GM19035 (cell line): ENCODE measurements around the gene CACNA1C.

ENCODE experiments used
- ATAC-seq: cut with Tn5 transposase; IDR thresholded peaks from one replicate; pipeline ENCODE4 v1.9.1; 2021; ENCODE audit not compliant: unreplicated experiment

Gene CACNA1C

DNA sequence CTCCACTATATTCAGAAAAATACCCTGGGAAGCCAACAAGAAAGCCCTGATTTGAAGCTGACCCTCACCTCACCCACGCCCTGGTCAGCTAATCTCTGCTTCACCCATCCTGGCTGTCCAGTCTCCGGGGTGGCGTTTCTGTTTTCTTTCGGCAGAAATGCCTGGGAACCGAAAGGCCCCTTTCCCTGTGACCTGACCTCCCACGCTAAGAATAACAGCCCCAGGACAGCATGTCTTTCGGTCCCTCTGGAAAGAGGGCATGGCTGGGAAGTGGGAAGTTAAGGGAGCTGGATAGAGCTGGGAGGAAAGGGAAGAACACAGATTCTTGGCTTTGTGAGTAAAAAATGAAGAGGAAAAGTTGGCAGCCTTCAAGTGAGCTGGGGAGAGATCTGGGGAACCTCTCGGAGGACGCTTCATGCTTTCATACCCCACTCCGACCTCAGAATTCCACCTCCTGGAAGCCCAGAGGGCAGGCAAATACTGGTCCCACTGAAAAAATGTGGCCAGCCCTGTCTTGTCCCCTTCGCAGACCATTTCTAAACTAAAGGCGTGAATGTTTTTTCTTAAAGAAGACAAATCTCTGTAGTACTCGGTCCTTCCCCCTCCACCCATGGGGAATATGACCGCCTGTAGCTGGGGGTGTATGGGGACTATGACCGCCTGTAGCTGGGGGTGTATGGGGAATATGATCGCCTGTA lies 579.0 kb downstream of the CACNA1C start:
- ATAC-seq = no peak

DNA sequence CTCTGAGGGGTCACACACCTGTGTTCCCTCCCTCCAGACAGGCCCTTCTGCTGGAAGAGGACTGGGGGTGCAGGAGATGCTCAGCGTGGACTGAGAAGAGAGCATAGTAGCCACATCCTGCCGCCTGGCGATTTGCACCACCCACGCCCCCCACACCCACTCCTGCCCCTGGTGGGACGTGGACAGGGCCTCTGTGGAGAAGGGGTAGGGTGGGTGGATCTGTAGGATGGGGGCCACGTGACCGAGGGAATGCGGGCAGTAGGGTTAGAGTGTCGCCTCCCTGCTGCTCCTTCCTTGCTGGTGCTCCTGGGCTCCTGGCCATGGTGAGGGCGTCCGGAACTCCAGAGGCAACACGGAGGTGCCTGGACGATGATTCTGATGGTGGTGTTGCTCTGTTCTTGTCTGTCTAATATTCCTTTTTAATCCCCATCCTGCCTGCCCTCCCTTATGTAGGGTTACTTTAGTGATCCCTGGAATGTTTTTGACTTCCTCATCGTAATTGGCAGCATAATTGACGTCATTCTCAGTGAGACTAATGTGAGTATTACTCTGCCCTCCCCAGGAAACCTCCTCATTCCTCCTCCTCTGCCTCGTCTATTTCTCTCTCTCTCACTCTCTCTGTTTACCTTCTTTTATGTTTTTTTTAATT lies 580.5 kb downstream of the CACNA1C start:
- no peak for ATAC-seq

DNA sequence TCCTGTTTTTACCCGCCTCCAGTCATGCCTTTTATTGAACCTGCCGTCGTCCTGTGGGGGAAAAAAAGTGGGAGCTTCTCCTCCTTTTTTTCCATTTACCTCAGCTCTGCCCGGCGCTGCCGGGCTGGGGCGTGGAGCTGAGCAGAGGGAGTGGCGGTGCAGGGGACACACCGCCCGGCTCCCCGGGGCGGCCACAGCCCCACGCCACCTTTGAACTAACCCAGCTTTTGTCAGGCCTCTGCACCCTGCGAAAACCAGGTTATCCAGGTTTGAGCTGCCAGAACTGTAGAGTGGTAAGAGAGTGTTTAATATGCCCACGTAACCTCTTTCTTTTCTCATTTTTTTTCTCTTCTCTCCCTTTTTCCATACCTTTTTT lies 581.0 kb downstream of the CACNA1C start:
- no peak for ATAC-seq

DNA sequence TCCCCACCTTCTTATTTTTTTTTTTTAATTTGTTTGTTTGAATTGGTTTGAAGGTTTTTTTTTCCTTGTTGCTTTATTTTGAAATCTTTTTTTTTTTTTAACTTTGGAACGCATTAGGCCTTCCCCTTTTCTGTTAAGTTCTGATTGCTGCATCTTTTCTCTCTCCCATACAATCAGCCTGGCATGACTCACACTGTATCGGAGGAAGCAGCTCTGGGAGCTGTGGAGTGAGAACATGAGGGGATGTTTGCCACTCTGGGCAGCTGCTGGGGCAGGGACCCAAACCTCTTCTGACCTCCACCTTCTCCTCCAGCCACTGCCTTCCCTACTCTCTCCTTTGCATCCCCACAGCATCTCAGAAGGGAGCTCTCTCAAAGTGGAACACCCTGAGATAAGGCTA lies 581.7 kb downstream of the CACNA1C start:
- ATAC-seq = no peak

DNA sequence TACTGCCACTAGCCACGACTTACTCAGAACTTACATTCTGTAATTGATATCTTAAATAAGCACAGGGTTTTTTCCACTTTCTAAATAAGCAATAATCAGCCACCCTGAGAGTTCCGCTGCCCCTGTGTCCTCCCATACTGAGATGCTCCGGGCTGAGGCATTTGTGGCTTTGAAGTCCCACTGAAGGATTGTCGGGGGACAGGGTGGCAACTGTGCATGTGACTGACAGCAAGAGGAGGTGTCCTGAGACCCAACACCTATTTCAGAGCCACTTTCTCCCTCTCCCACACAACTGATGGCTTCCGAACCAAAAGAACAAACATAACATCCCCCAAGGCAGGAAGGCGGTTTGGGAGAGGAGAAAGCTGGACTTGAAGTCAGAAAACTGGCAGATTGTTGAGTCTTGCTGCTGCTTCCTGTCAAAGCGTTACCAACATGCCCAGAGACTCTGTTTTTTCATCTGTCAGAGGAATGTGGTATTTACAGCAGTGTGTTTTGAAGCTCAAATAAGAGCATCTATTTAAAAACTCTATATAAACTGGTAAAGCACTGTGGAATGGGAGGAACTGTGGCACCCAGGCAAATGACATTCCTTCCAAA lies 584.1 kb downstream of the CACNA1C start:
- no peak for ATAC-seq

DNA sequence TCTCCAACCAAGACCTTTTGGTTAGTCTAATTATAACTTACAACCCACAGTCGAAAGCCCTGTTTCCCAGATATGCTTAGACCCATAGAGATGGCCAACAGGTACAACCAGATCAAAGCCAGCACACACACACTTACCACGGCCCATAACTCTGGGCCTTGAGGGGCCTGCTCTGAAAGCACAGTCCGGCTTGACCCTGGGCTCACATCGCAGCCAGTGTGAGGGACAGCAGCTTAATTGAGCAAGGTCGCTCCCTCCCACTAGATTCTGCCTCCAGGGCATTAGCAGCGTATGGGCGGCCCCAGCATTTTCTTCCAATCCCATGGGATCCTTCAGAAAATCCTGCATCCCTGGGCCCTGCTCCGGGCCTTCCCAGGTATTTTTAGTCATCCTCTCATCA lies 584.6 kb downstream of the CACNA1C start:
- ATAC-seq = no peak

DNA sequence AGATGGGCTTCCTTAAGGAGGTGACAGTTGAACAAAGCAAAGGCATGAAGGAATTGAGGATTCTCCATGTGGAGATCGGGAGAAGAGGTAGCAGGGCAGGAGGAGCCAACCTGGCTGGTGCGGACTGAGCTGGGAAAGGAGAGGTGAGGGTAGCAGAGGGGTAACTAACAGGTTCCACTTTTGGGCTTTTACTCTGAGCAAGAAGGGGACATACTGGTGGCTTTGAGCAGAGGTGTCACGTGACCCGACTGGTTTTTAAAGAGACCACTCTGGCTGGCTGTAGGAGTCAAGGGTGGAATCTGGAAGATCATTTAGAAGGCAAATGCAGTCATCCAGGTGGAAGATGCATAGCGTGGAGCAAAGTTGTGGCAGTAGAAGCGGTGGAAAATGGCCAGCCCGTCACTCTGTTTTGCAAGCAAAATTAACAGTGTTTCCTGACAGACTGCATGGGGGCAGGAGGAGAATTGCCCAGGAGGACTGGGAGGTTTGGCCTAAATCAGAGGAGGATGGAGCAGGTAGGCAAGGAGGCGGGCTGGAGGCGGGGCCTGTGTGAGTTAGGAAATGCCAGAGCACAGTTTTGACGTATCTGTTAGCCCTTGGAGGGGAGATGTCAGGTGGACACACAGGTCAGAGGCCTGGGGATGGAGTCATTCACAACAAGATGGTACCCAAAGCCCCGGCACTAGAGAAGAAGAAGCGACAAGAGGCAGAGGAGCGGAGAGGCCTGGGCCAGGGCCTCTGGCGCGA lies 585.7 kb downstream of the CACNA1C start:
- ATAC-seq = no peak

DNA sequence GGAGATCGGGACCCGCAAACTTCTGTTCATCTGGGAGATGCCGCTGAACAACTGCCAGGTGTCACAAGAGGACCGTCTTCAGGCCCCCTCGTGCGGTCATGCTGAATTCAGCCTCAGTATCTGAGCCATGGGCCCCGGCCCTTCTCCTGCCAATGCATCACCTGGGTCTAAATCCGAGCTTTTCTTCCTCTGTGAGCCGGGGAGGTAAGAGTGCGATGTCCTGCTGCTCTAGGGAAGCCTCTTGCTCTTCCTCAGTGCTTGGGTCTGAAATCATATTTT lies 586.2 kb downstream of the CACNA1C start:
- ATAC-seq = no peak

DNA sequence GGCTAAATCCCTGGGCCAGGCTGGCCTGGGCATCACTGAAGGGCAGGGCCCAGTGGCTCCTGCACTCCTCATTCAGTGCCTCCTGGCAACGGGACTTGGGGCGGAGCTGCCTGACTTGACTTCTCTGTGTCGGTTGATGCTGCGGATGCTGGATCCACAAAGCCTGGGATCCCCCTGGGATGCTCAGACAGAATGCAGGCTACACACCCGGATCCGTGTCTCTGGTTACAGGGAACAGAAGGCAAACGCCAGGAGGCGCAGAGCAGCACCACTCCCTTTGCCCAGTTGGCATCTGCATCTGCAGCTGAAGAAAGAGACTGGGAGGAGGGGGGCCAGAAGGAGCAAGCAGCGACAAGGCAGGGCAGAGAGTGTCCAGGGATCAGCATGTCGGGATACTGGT lies 587.5 kb downstream of the CACNA1C start:
- no peak for ATAC-seq

DNA sequence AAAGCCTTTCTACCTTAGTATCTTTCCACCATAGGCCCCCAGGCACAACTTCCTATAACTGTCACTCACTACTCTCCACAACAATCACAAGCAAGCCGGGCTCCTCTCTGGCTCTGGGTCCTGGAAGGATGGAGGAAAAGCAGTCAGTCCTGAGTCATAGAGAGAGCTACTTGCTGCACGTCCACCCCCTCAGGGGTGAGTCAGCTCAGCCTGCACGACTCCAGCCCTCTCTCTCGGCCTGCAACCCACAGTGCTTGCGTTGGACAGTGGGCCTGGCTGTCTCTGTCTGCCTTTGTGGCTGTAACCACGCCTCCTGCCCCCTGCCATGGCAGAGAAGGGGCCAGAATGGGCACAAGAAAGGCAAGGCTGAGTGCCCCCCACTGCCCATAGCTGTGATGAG lies 587.9 kb downstream of the CACNA1C start:
- ATAC-seq = no peak

DNA sequence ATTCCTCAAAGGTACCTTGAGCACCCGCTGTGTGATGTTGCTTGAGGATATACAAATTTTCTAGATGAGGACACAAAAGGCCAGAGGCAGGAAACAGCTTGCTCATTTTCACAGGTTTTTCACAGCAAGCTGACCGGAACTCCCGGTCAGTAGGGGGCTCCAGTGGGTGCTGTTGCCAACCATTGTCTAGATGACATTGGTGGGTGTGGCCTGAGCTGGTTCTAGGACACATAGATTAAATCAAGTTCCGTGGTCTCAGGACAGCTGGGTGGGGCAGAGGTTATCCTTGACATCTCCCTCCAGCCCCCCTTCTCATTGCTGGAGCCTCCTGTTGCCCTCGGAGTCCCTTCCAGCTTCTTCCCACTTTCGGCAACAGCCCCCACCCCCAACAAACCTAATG lies 588.4 kb downstream of the CACNA1C start:
- ATAC-seq = no peak

DNA sequence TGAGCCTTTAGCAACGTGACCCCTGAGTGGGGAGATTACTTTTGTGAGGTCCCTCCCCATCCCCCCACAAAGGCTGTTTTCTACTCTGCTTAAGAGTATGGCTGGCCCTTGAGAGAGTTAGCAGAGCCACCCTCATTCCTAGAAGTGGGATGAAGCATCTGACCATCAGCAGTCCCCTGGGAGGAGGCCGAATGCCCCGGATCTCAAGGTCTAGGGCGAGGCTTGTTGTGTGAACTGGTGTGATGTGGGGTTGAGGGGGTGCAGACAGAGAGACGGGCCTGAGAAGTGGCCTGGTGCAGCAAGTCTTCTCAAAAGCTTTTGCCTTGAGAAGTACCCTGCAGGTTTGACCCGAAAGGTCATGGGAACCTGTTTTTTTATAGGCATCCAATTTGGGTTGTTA lies 589.0 kb downstream of the CACNA1C start:
- ATAC-seq = no peak

DNA sequence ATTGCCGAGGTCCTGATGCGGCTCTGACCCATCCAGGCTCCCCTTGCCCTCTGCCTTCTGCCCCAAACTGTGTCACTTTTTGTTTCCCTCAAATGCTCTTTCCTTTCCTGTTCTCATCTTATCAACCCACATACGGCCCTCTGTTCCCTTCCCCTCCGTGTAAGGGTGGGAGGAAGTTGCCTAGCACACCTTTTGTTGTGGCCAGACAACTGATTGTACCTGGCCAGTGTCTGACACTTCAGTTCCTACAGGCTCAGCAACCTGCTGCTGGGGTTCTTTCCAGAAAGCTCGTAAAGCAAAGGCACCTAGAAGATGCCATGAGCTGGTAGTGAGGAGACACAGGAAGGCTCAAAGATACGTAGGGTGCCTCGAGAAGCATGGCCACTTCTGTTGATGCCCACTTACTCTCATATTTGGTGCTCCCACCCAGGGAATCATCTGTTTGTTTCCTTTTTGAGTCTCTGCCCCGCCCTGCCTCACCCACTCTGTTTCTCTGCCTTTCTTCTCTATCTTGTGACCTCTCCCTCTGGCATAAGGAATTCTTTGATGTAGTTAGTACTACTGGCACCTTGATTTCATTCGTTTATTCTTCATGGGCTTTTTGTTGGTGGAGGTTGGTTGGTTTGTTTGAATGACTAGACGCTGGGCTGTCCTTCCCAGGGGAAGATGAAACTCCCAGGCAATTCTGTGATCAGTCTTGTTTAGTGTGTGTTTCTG lies 589.5 kb downstream of the CACNA1C start:
- ATAC-seq = no peak

DNA sequence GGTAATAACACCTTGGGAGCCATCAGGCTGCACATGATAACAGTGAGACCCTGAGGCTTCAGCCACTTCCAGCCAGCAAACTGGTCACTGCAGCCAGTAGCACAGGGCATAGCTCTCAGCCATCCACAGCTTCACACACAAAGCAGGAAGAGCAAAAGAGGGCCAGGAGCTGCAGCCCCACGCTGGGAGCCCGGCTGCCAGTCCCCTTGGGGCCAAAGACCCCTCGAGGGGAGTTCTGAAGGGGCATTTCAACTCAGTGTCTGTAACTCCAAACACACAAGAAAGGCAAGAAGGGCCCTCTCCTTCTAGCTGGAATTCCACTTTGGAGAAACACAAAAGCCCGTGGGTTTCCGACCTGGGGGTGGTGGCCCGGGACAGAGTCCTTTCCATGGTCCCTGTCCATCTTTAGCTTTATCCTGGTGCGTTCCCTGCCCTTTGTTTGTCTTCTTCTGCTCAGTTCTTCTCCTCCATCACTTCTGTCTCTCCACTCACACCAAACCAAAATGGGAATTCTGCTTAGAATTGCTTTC lies 590.2 kb downstream of the CACNA1C start:
- ATAC-seq = no peak

DNA sequence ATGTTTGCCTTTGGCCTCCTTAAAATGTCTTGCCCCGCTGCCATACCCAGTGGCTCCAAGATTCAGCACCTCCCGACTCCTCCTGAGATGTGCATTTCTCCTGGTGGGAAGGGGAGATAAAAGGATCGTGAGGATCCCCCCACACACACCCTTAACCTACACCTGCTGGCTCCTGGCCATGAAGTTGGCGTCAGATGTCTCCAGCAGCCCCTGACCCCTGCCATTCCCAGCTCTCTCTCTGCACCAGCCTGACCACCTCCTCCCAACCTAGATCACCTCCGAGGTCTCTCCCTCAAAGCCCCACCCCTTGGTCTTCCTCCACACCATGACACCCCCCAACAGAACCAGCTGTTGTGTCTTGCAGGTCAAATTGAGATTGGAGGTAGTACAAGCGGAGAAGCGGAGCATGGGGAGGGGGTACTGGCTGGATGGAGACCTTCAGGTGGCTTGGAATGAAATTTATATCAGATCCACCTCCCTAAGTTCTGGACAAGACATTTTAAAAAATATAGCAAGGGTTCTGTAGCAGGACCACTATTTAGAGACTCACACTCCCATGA lies 590.9 kb downstream of the CACNA1C start:
- ATAC-seq = no peak

DNA sequence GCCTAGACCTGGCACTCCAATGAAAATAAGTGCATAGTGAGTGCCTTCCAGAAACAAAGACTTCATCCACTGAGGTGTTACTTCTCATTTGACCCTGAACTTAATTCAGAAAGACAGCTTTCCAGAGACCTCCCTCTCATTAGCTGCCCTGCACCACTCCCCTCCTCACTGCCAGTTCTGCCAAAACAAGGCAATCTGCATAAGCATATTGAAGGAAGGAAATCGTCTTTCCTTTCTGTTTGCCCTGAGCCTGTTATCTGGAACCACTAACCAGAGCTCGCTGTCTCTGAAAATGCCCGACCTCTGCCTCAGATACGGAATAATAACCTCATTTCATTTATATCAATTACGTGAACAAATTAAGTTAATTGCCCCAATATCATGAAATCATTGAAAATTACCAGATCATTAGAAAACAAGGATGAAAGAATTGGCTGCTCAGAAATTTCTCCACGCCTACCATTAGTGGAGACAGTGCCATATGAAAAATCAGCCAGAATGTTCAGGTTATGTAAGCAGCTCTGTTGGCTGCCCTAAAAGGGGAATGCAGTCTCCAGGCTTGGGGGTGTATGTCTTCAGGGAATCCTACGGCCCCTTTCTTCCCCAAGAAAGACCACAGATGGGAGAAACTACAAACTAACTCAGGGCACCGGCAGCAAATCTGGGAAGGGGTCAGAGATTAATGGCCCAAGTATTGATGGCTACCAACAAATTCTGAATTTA lies 592.1 kb downstream of the CACNA1C start:
- ATAC-seq = no peak

DNA sequence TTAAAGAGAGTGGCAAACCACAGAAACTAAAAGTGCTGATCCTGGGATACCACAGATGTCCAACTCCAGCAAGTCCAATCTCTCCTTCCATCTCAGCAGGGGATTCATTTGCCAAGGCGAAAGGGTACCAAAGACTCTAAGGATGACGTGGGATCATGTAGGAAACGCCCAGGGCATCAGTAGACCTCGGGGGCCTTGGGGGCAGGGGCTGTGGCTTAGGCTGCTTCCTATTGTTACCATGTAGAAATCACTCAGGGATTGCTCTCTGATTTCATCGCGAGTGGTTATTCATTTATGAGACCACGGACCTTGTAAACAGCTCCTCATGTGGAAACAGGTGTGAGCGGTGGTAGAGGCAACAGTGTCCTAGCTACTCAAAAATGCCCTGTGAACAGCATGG lies 592.7 kb downstream of the CACNA1C start:
- ATAC-seq = no peak

DNA sequence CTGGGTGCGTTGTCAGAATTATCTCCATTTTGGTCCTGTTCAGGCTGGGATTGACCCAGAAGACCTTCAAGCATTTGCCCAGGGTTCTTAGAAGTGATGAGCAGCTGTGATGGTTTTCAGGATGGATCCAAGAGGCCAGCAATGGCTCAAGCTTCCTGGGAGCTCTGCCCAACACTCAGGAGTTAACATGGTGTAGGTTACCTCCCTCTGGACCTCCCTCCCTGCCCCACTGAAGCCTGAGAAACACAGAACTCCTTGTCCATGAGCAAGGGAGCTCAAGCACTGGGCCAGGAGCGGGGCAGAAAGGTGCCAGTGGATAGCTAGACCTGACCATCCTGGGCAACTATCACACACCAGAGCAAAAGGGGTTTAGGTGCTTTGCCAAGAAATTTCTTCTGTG lies 593.6 kb downstream of the CACNA1C start:
- no peak for ATAC-seq

DNA sequence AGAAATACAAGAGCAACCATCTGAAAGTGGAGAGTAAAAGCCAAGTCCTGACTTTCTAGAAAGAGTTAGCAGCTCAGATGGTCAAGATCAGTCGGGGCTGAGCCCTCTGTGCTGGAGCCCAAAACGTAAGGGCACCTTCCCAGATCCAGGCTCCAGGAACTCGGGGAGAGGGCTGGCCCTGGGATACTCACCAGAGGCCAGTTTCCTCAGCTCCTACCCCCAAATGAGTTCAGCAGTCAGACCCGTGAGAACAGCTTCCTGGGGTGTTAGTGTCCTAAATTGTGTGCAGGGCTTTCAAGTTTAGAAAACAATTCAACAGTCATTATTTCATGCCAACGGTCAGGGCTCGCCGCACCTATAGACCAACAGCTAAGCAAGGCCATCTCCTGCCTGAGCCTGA lies 594.4 kb downstream of the CACNA1C start:
- ATAC-seq = no peak

DNA sequence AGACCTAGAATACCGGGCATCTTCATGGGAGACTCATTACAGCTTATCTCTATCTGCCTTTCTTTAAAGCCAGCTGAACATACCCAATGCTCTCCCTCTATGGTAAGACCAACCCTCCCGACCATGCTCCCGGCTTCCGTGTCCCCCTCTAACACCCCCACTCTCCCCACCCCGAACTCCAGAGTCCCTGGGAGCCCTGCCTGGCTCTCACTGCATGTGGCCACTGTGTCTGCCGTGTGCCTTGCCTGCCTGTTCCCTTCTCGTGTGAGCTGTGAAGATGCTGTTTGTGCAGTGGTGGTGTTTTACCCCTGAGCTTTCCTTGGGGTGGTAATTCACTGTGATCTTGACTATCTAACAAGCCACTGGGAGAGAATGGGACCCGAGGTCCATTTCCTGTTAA lies 595.6 kb downstream of the CACNA1C start:
- ATAC-seq = no peak
